K562 (cell line): ENCODE measurements around the gene ATXN1. TPM values are rescaled to one million over a fixed set of nuclear protein-coding genes. Genes with fewer than 3 reads are reported as not detected.

Experiments
- ARID1B ChIP-seq: fragments of 450-650 bp; IDR thresholded peaks from 2 replicates; pipeline ENCODE4 v1.6.1; 2016; ENCODE audit warnings: antibody characterized with exemption, mild to moderate bottlenecking, inconsistent platforms
- E2F6 ChIP-seq, 2 experiments: IDR thresholded peaks; 2 replicates each; pipeline ENCODE4 v1.6.1; 2011; ENCODE audit warnings: borderline replicate concordance in 1 of 2, control low read depth in 1 of 2, low read depth in 1 of 2, low read length in 1 of 2, mild to moderate bottlenecking in 1 of 2, mixed read lengths in 1 of 2, moderate library complexity in 1 of 2; ENCODE audit not compliant: insufficient read depth in 1 of 2, insufficient read length in 1 of 2, poor library complexity in 1 of 2, severe bottlenecking in 1 of 2; ENCODE audit errors: extremely low read depth in 1 of 2
- HMGN3 ChIP-seq: IDR thresholded peaks from 2 replicates; pipeline ENCODE4 v1.6.1; 2011; ENCODE audit warnings: borderline replicate concordance, low read depth, mild to moderate bottlenecking, mixed read lengths, low read length; ENCODE audit not compliant: insufficient read length; ENCODE audit errors: extremely low read depth
- MCM2 ChIP-seq: fragments of 450-650 bp; IDR thresholded peaks from 2 replicates; pipeline ENCODE4 v1.6.1; 2017; ENCODE audit warnings: low read depth, mild to moderate bottlenecking
- MTA2 ChIP-seq: fragments of 450-650 bp; IDR thresholded peaks from 2 replicates; pipeline ENCODE4 v1.6.1; 2016; ENCODE audit warnings: low read depth
- MYBL2 ChIP-seq, 2 experiments: fragments of 450-650 bp in 1 of 2; sonication (generic) in 1 of 2; formaldehyde crosslinking in 1 of 2; IDR thresholded peaks; 2 replicates each; pipeline versions ENCODE4 v1.6.1 to v1.8.1; 2017 to 2022; ENCODE audit warnings: borderline replicate concordance in 1 of 2, inconsistent platforms in 1 of 2, low read depth in 1 of 2, mild to moderate bottlenecking in 1 of 2, missing genetic modification reagents in 1 of 2, moderate library complexity in 1 of 2
- NONO ChIP-seq, 2 experiments: fragments of 200-400 bp in 1 of 2; fragments of 450-650 bp in 1 of 2; formaldehyde crosslinking in 1 of 2; IDR thresholded peaks; 2 replicates each; pipeline ENCODE4 v1.6.1; 2017; ENCODE audit warnings: low read depth in 2 of 2, mild to moderate bottlenecking in 2 of 2, moderate library complexity in 2 of 2, low read length in 1 of 2
- PHF8 ChIP-seq: fragments of 200-600 bp; sonication (generic); IDR thresholded peaks from 2 replicates; pipeline ENCODE4 v1.6.1; 2012; ENCODE audit warnings: mixed run types, mild to moderate bottlenecking, inconsistent platforms, low read length, moderate library complexity, borderline replicate concordance
- RBM14 ChIP-seq: fragments of 200-400 bp; formaldehyde crosslinking; IDR thresholded peaks from 2 replicates; pipeline ENCODE4 v1.6.1; 2018; ENCODE audit warnings: low read depth, mild to moderate bottlenecking, low read length, moderate library complexity, borderline replicate concordance; ENCODE audit not compliant: insufficient read depth
- RBM25 ChIP-seq: fragments of 200-400 bp; formaldehyde crosslinking; IDR thresholded peaks from 2 replicates; pipeline ENCODE4 v1.6.1; 2018; ENCODE audit warnings: low read length, low read depth, moderate library complexity; ENCODE audit not compliant: severe bottlenecking
- TCF15 ChIP-seq: fragments of 250-450 bp; sonication (Bioruptor Pico); IDR thresholded peaks from 2 replicates; pipeline ENCODE4 v1.8.0; 2022; ENCODE audit warnings: moderate library complexity, mild to moderate bottlenecking, inconsistent platforms
- TCF7 ChIP-seq: sonication (generic); IDR thresholded peaks from 2 replicates; pipeline ENCODE4 v1.6.1; 2016; ENCODE audit warnings: antibody characterized with exemption, borderline replicate concordance
- ZBTB43 ChIP-seq: sonication (generic); formaldehyde crosslinking; IDR thresholded peaks from 2 replicates; pipeline ENCODE4 v1.8.0; 2023; ENCODE audit warnings: mild to moderate bottlenecking, missing genetic modification reagents
- ZNF224 ChIP-seq: sonication (generic); formaldehyde crosslinking; IDR thresholded peaks from 2 replicates; pipeline ENCODE4 v1.8.0; 2022; ENCODE audit warnings: mild to moderate bottlenecking, missing genetic modification reagents
- ZNF407 ChIP-seq: fragments of 450-650 bp; IDR thresholded peaks from 2 replicates; pipeline ENCODE4 v1.6.1; 2016; ENCODE audit warnings: low read depth
- polyA plus RNA-seq, 8 experiments: library from polyadenylated mRNA; depleted of rRNA in 4 of 8; stranded (reverse) in 5 of 8; unstranded in 3 of 8; fragments of >200 nt; fragmentation: Nextera tagmentation in 2 of 8; fragmentation: Illumina TruSeq in 1 of 8; extraction: Ambion mirVana in 2 of 8; extraction: Trizol in 1 of 8; gene quantifications; 2 replicates each; pipeline versions ENCODE4 v1.2.1 to v1.2.3, GENCODE V29; 2011 to 2014; ENCODE audit warnings: inconsistent platforms in 1 of 8, missing spikeins in 1 of 8
- total RNA-seq, 7 experiments: library from RNA; depleted of rRNA in 6 of 7; stranded (reverse); fragments of >200 nt in 6 of 7; fragmentation: Illumina TruSeq in 2 of 7; extraction: Trizol in 2 of 7; gene quantifications; 2 replicates each; pipeline versions ENCODE4 v1.2.1 to v1.2.3, GENCODE V29; 2011 to 2021; ENCODE audit warnings: low replicate concordance in 1 of 7

The ATXN1 gene
- total and polyA plus RNA-seq, 9 of the 15 experiments (the other 6 are each of a cell fraction or from before 2014, with no cell fraction given) = under 0.01 to 1.2 (median 0.58) TPM

GRCh38 chr6:16270178-16270794 is 491.0 kb downstream of the ATXN1 start (continued):
- TF ChIP-seq ZNF407 (no peak), NONO (IDR thresholded peaks at IDR 0.05; ENCODE audit: low read depth in 2 of 2, low read length in 1 of 2) (peak in 1 of 2 experiments; percentile 80; a peak in 1 of 4 replicates), ARID1B (peak; percentile 99), TCF15 (0 out of 2 replicates have a peak, but pooled peaks have one; percentile 9), TCF7 (no peak; the same call in 1 of the 2 replicates), ZNF224 (no peak), MTA2 (peak; percentile 95), RBM25 (no peak), E2F6 (IDR thresholded peaks at IDR 0.05; ENCODE audit: borderline replicate concordance in 1 of 2, extremely low read depth in 1 of 2, insufficient read depth in 1 of 2, insufficient read length in 1 of 2, low read depth in 1 of 2, low read length in 1 of 2, poor library complexity in 1 of 2, severe bottlenecking in 1 of 2) (peak; percentile 51 to 59), MCM2 (no peak), HMGN3 (peak; percentile 88), ZBTB43 (CRISPR knock-in tag) (no peak), PHF8 (no peak), RBM14 (no peak), MYBL2 (IDR thresholded peaks at IDR 0.05; ENCODE audit: low read depth) (no peak), MYBL2 (CRISPR knock-in tag; IDR thresholded peaks at IDR 0.05; ENCODE audit: borderline replicate concordance) (no peak)
